Prostate gland (tissue), 2 donors: ENCODE measurements around the gene TNFRSF12A. TPM values are rescaled to one million over a fixed set of nuclear protein-coding genes. Genes with fewer than 3 reads are reported as not detected.

ENCODE experiments used
- DNase-seq: peaks from one replicate; pipeline ENCODE4 v3.0.0-alpha.2; 2019; ENCODE audit warnings: low spot score
- H3K27ac ChIP-seq, 2 donors: fragments of 200-600 bp; sonication (generic); 2 replicates each; pipeline ENCODE4 v1.5.1; 2017 to 2019
- H3K27me3 ChIP-seq: fragments of 200-600 bp; sonication (generic); replicated peaks from 2 replicates; pipeline ENCODE4 v1.5.1; 2019; ENCODE audit not compliant: insufficient read depth
- H3K36me3 ChIP-seq, 2 donors: fragments of 200-600 bp; sonication (generic); 1 replicate in 1 of 2; 2 replicates in 1 of 2; pipeline versions ENCODE4 v1.5.1 to v1.8.1; 2017 to 2019
- H3K4me1 ChIP-seq: fragments of 200-600 bp; sonication (generic); replicated peaks from 2 replicates; pipeline ENCODE4 v1.5.1; 2019
- H3K4me3 ChIP-seq, 2 donors: fragments of 200-600 bp; sonication (generic); 2 replicates each; pipeline ENCODE4 v1.5.1; 2017 to 2019
- H3K9me3 ChIP-seq: fragments of 200-600 bp; sonication (generic); 2 replicates; pipeline ENCODE4 v1.5.1; 2017
- CTCF ChIP-seq, 4 experiments: fragments of 200-600 bp in 2 of 4; fragments of 450-650 bp in 2 of 4; sonication (generic) in 2 of 4; IDR thresholded peaks; 1 replicate in 3 of 4; 2 replicates in 1 of 4; pipeline ENCODE4 v1.5.1; 2016 to 2019; ENCODE audit warnings: antibody characterized with exemption in 4 of 4, mild to moderate bottlenecking in 2 of 4, moderate library complexity in 2 of 4
- POLR2A ChIP-seq: fragments of 450-650 bp; IDR thresholded peaks from one replicate; pipeline ENCODE4 v1.6.1; 2016; ENCODE audit warnings: antibody characterized with exemption, mild to moderate bottlenecking
- POLR2AphosphoS5 ChIP-seq: sonication (generic); formaldehyde crosslinking; IDR thresholded peaks from one replicate; pipeline ENCODE4 v1.6.1; 2017; ENCODE audit warnings: antibody characterized with exemption
- WGBS: methylation state at CpG from one replicate; pipeline ENCODE4 v1.1.5; 2018; 5-methylcytosine and 5-hydroxymethylcytosine counted together
- intact Hi-C: fragments of 100-400 bp; cut with DNase I; formaldehyde crosslinking; loops from one replicate; pipeline ENCODE4 v1.14.2; 2022
- total RNA-seq, 2 donors: library from RNA; depleted of rRNA; stranded (reverse); fragments of >200 nt; gene quantifications; one replicate each; pipeline ENCODE4 v1.1.0, GENCODE V29; 2016

Gene TNFRSF12A
- total RNA-seq, 2 donors from 2014 or later: 57.4 to 59.0 TPM

- peaks cover 30% of the 10 kb centered on the region for H3K4me1 ChIP-seq
- H3K4me3 ChIP-seq: no peak overlapping the region
- H3K36me3 ChIP-seq: no peaks in the 10 kb centered on the region
- WGBS: 94% methylated on average over 8 of the region's 8 CpGs
- intact Hi-C loops: no loop called here
- TF ChIP-seq CTCF (IDR thresholded peaks at IDR 0.05) (no peak), POLR2A (no peak), POLR2AphosphoS5 (no peak)
- no peak for DNase-seq
- no peaks in the 10 kb centered on the region for H3K9me3 ChIP-seq
- H3K27me3 ChIP-seq: no peaks in the 10 kb centered on the region
- no peak overlapping the region for H3K27ac ChIP-seq
These were observed 5.8 kb downstream of the TNFRSF12A start for GRCh38 chr16:3026003-3026378.

- intact Hi-C loops: no loop called here
- H3K36me3 ChIP-seq: no peaks in the 10 kb centered on the region
- H3K4me3 ChIP-seq: no peak overlapping the region
- no peaks in the 10 kb centered on the region for H3K9me3 ChIP-seq
- DNase-seq: no peak
- 95% methylated on average over 24 of the region's 24 CpGs for WGBS
- peaks cover 25% of the 10 kb centered on the region for H3K4me1 ChIP-seq
- no peaks in the 10 kb centered on the region for H3K27me3 ChIP-seq
- no peak overlapping the region for H3K27ac ChIP-seq
- TF ChIP-seq CTCF (IDR thresholded peaks at IDR 0.05): no peak
- no peak for TF ChIP-seq POLR2AphosphoS5
- TF ChIP-seq POLR2A: no peak
These were observed 6.7 kb downstream of the TNFRSF12A start for GRCh38 chr16:3026609-3027488.

- H3K27me3 ChIP-seq: no peaks in the 10 kb centered on the region
- intact Hi-C loops: no loop called here
- TF ChIP-seq POLR2A (no peak), POLR2AphosphoS5 (no peak), CTCF (IDR thresholded peaks at IDR 0.05) (no peak)
- H3K4me1 ChIP-seq: peaks cover 19% of the 10 kb centered on the region
- WGBS: 87% methylated on average over 8 of the region's 8 CpGs
- no peak overlapping the region for H3K4me3 ChIP-seq
- H3K27ac ChIP-seq: no peak overlapping the region
- no peak for DNase-seq
- no peaks in the 10 kb centered on the region for H3K9me3 ChIP-seq
- H3K36me3 ChIP-seq: no peaks in the 10 kb centered on the region
These were observed 7.3 kb downstream of the TNFRSF12A start for GRCh38 chr16:3027489-3027795.

- intact Hi-C loops: no loop called here
- Histone ChIP-seq H3K36me3 (no peaks in the 10 kb centered on the region), H3K4me3 (no peak overlapping the region), H3K27me3 (no peaks in the 10 kb centered on the region), H3K4me1 (peaks cover 12% of the 10 kb centered on the region), H3K9me3 (no peaks in the 10 kb centered on the region), H3K27ac (peak overlapping the region; percentile 12 to 28)
- peak; percentile 85 for DNase-seq
- TF ChIP-seq POLR2AphosphoS5: peak; percentile 75
- TF ChIP-seq POLR2A: peak; percentile 52
- TF ChIP-seq CTCF (IDR thresholded peaks at IDR 0.05): peak; percentile 74 to 89 (median 88)
- 16% methylated on average over 45 of the region's 58 CpGs for WGBS
These were observed 8.0 kb downstream of the TNFRSF12A start for GRCh38 chr16:3027983-3028715.
